GM19193 (cell line): ENCODE measurements around the gene GAS7.

ENCODE experiments used
- POLR2A ChIP-seq: IDR thresholded peaks from 4 replicates; pipeline ENCODE4 v1.6.1; 2011; ENCODE audit not compliant: insufficient read depth, insufficient read length; ENCODE audit errors: extremely low read depth

Gene GAS7

GRCh38 chr17:9905902-9906301 is 292.5 kb downstream of the GAS7 start:
- TF ChIP-seq POLR2A: no peak

- no peak for TF ChIP-seq POLR2A
These were observed 293.4 kb downstream of the GAS7 start, which contains the start of gene RCVRN for GRCh38 chr17:9905078-9905415. Gene RCVRN (minus strand): TSS chr17:9905271. CDS start chr17:9905180, 91 bp downstream.

GRCh38 chr17:9904277-9905077 is 293.9 kb downstream of the GAS7 start:
- TF ChIP-seq POLR2A: no peak

- TF ChIP-seq POLR2A: no peak
These were observed 296.3 kb downstream of the GAS7 start for GRCh38 chr17:9902120-9902519.

- TF ChIP-seq POLR2A: no peak
These were observed 297.6 kb downstream of the GAS7 start for GRCh38 chr17:9900784-9901183.

- TF ChIP-seq POLR2A: no peak
These were observed 298.3 kb downstream of the GAS7 start for GRCh38 chr17:9900044-9900594.

GRCh38 chr17:9899280-9900043 is 298.9 kb downstream of the GAS7 start:
- TF ChIP-seq POLR2A: no peak

GRCh38 chr17:9898812-9899211 is 299.6 kb downstream of the GAS7 start:
- TF ChIP-seq POLR2A: no peak

- no peak for TF ChIP-seq POLR2A
These were observed 300.9 kb downstream of the GAS7 start for GRCh38 chr17:9897372-9897968.

- TF ChIP-seq POLR2A: no peak
These were observed 302.5 kb downstream of the GAS7 start for GRCh38 chr17:9895923-9896322.

GRCh38 chr17:9894231-9894630 is 304.2 kb downstream of the GAS7 start:
- no peak for TF ChIP-seq POLR2A

GRCh38 chr17:9893411-9894012 is 304.9 kb downstream of the GAS7 start:
- TF ChIP-seq POLR2A: no peak

- TF ChIP-seq POLR2A: no peak
These were observed 308.3 kb downstream of the GAS7 start for GRCh38 chr17:9890124-9890523.

GRCh38 chr17:9887508-9887907 is 310.9 kb downstream of the GAS7 start:
- no peak for TF ChIP-seq POLR2A
